IPS DF 6.9 (cell line): ENCODE measurements around the gene GPRC5C.

ENCODE experiments used
- DNase-seq: peaks from one replicate; pipeline ENCODE4 v3.0.0-alpha.2; 2013; ENCODE audit warnings: low read depth, low spot score
- H3K27ac ChIP-seq: one replicate; pipeline ENCODE4 v1.5.1; 2013; ENCODE audit warnings: low read length, control low read depth
- H3K27me3 ChIP-seq: 2 replicates; pipeline ENCODE4 v1.6.1; 2013; ENCODE audit warnings: mild to moderate bottlenecking, low read length; ENCODE audit not compliant: control insufficient read depth, insufficient read depth
- H3K36me3 ChIP-seq: 2 replicates; pipeline ENCODE4 v1.6.1; 2013; ENCODE audit warnings: low read length; ENCODE audit not compliant: control insufficient read depth, insufficient read depth
- H3K4me1 ChIP-seq: 2 replicates; pipeline ENCODE4 v1.6.1; 2013; ENCODE audit warnings: low read length; ENCODE audit not compliant: control insufficient read depth, insufficient read depth
- H3K4me3 ChIP-seq: 2 replicates; pipeline ENCODE4 v1.5.1; 2013; ENCODE audit warnings: mild to moderate bottlenecking, low read length
- H3K9me3 ChIP-seq: 2 replicates; pipeline ENCODE4 v1.6.1; 2013; ENCODE audit warnings: low read length, inconsistent platforms; ENCODE audit not compliant: control insufficient read depth, insufficient read depth
- WGBS: extraction: QIAGEN DNeasy Blood & Tissue Kit; methylation state at CpG from one replicate; pipeline ENCODE4 v1.1.7; 2013; ENCODE audit warnings: mixed read lengths, missing lambda C conversion rate; ENCODE audit not compliant: insufficient read length, insufficient coverage; 5-methylcytosine and 5-hydroxymethylcytosine counted together

The GPRC5C gene

GRCh38 chr17:74452841-74453661, 21.2 kb downstream of the GPRC5C start:
- H3K9me3 ChIP-seq, result no peaks in the 10 kb centered on the region
- H3K27ac ChIP-seq, result no peak overlapping the region
- peaks cover 9% of the 10 kb centered on the region; the same call in 1 of the 2 replicates for H3K27me3 ChIP-seq
- no peak for DNase-seq
- no CpG with 5 or more reads among the region's 22 CpGs for WGBS
- H3K4me3 ChIP-seq, result peak overlapping the region; percentile 24; the same call in 1 of the 2 replicates
- no peaks in the 10 kb centered on the region for H3K36me3 ChIP-seq
- H3K4me1 ChIP-seq, result peaks cover 14% of the 10 kb centered on the region

- Histone ChIP-seq H3K27me3 (peaks cover 9% of the 10 kb centered on the region; the same call in 1 of the 2 replicates), H3K4me1 (peaks cover 14% of the 10 kb centered on the region), H3K36me3 (no peaks in the 10 kb centered on the region), H3K27ac (no peak overlapping the region), H3K9me3 (no peaks in the 10 kb centered on the region), H3K4me3 (peak overlapping the region; percentile 24; the same call in 1 of the 2 replicates)
- no peak for DNase-seq
- WGBS, result no CpG with 5 or more reads among the region's 43 CpGs
Observed at GRCh38 chr17:74453665-74454196, 21.8 kb downstream of the GPRC5C start.

GRCh38 chr17:74454197-74455024, 22.5 kb downstream of the GPRC5C start:
- no CpG with 5 or more reads among the region's 40 CpGs for WGBS
- H3K36me3 ChIP-seq, result no peaks in the 10 kb centered on the region
- H3K27ac ChIP-seq, result no peak overlapping the region
- H3K9me3 ChIP-seq, result no peaks in the 10 kb centered on the region
- peak overlapping the region; percentile 25; the same call in 1 of the 2 replicates for H3K4me3 ChIP-seq
- no peak for DNase-seq
- peaks cover 14% of the 10 kb centered on the region for H3K4me1 ChIP-seq
- H3K27me3 ChIP-seq, result peaks cover 9% of the 10 kb centered on the region; the same call in 1 of the 2 replicates

GRCh38 chr17:74455025-74455545, 23.2 kb downstream of the GPRC5C start:
- no peak overlapping the region for H3K27ac ChIP-seq
- H3K4me3 ChIP-seq, result no peak overlapping the region
- peaks cover 9% of the 10 kb centered on the region; the same call in 1 of the 2 replicates for H3K27me3 ChIP-seq
- DNase-seq, result no peak
- H3K4me1 ChIP-seq, result peaks cover 14% of the 10 kb centered on the region
- WGBS, result no CpG with 5 or more reads among the region's 15 CpGs
- no peaks in the 10 kb centered on the region for H3K9me3 ChIP-seq
- H3K36me3 ChIP-seq, result no peaks in the 10 kb centered on the region

- H3K27me3 ChIP-seq, result peaks cover 9% of the 10 kb centered on the region; the same call in 1 of the 2 replicates
- no peak overlapping the region for H3K27ac ChIP-seq
- no peak overlapping the region for H3K4me3 ChIP-seq
- DNase-seq, result no peak
- H3K4me1 ChIP-seq, result peaks cover 14% of the 10 kb centered on the region
- H3K36me3 ChIP-seq, result no peaks in the 10 kb centered on the region
- no peaks in the 10 kb centered on the region for H3K9me3 ChIP-seq
- no CpG with 5 or more reads among the region's 5 CpGs for whole genome bisulfite sequencing
Observed at GRCh38 chr17:74455821-74456220, 23.9 kb downstream of the GPRC5C start.

- Histone ChIP-seq H3K9me3 (no peaks in the 10 kb centered on the region), H3K36me3 (no peaks in the 10 kb centered on the region), H3K27me3 (peaks cover 9% of the 10 kb centered on the region; the same call in 1 of the 2 replicates), H3K4me1 (peaks cover 14% of the 10 kb centered on the region), H3K4me3 (no peak overlapping the region), H3K27ac (no peak overlapping the region)
- no CpG with 5 or more reads among the region's 18 CpGs for WGBS
- no peak for DNase-seq
Observed at GRCh38 chr17:74457146-74457819, 25.4 kb downstream of the GPRC5C start.

GRCh38 chr17:74457820-74458166, 25.9 kb downstream of the GPRC5C start:
- DNase-seq, result no peak
- WGBS, result no CpG with 5 or more reads among the region's 6 CpGs

GRCh38 chr17:74458835-74459234, 26.9 kb downstream of the GPRC5C start:
- no peaks in the 10 kb centered on the region for H3K9me3 ChIP-seq
- no peak for DNase-seq
- H3K4me3 ChIP-seq, result no peak overlapping the region
- WGBS, result no CpG with 5 or more reads among the region's 3 CpGs
- peaks cover 7% of the 10 kb centered on the region for H3K4me1 ChIP-seq
- no peaks in the 10 kb centered on the region for H3K36me3 ChIP-seq
- no peak overlapping the region for H3K27ac ChIP-seq
- H3K27me3 ChIP-seq, result no peaks in the 10 kb centered on the region

More at GRCh38 chr17:74457820-74458166, 25.9 kb downstream of the GPRC5C start:
- Histone ChIP-seq H3K9me3 (no peaks in the 10 kb centered on the region), H3K27me3 (peaks cover 4% of the 10 kb centered on the region; the same call in 1 of the 2 replicates), H3K36me3 (no peaks in the 10 kb centered on the region), H3K4me3 (no peak overlapping the region), H3K4me1 (peaks cover 12% of the 10 kb centered on the region), H3K27ac (no peak overlapping the region)

GRCh38 chr17:74459622-74460021, 27.7 kb downstream of the GPRC5C start:
- H3K27ac ChIP-seq, result no peak overlapping the region
- DNase-seq, result no peak
- no peaks in the 10 kb centered on the region for H3K9me3 ChIP-seq
- peaks cover 5% of the 10 kb centered on the region for H3K4me1 ChIP-seq
- WGBS, result no CpG with 5 or more reads among the region's 7 CpGs
- no peak overlapping the region for H3K4me3 ChIP-seq
- no peaks in the 10 kb centered on the region for H3K27me3 ChIP-seq
- H3K36me3 ChIP-seq, result no peaks in the 10 kb centered on the region
